ENCODE measurements around the gene SNAP47. TPM values are rescaled to one million over a fixed set of nuclear protein-coding genes. Genes with fewer than 3 reads are reported as not detected.

The SNAP47 gene
- polyA plus RNA-seq, 1 experiment = 44.8 TPM

GRCh38 chr1:227731696-227732585 lies 3.3 kb upstream of the SNAP47 start:
- Histone ChIP-seq H3K27ac (ENCODE audit: low read depth, low read length) (no peak overlapping the region), H3K9me3 (ENCODE audit: control insufficient read depth, insufficient read depth, low read length) (no peaks in the 10 kb centered on the region; the same call in 1 of the 2 replicates), H3K4me3 (ENCODE audit: low read depth, low read length) (no peak overlapping the region), H3K27me3 (ENCODE audit: control insufficient read depth, insufficient read depth, low read length) (no peaks in the 10 kb centered on the region)
- no peak for DNase-seq (ENCODE audit: low read depth, low spot score)
- CTCF ChIA-PET = interaction anchor here (3.8 kb wide), 1 partner anchor 222 kb away, joined by 22 read pairs; no protein-coding TSS in a partner anchor
- no peak for TF ChIP-seq CTCF (IDR thresholded peaks at IDR 0.05; ENCODE audit: low read depth, low read length)
- POLR2A ChIA-PET = interaction anchor here (0.6 kb wide), 1 partner anchor 294 kb away, joined by 3 read pairs; no protein-coding TSS in a partner anchor

- CTCF ChIA-PET = interaction anchor here (3.8 kb wide), 1 partner anchor 221 kb away, joined by 22 read pairs; no protein-coding TSS in a partner anchor
These were observed 2.5 kb upstream of the SNAP47 start for GRCh38 chr1:227732586-227733308.

GRCh38 chr1:227733309-227733705 lies 1.9 kb upstream of the SNAP47 start:
- ChIA-PET CTCF (no interaction called here), POLR2A (no interaction called here)
- Histone ChIP-seq H3K27me3 (ENCODE audit: control insufficient read depth, insufficient read depth, low read length) (no peaks in the 10 kb centered on the region), H3K27ac (ENCODE audit: low read depth, low read length) (no peak overlapping the region), H3K9me3 (ENCODE audit: control insufficient read depth, insufficient read depth, low read length) (no peaks in the 10 kb centered on the region; the same call in 1 of the 2 replicates), H3K4me3 (ENCODE audit: low read depth, low read length) (no peak overlapping the region)
- TF ChIP-seq CTCF (IDR thresholded peaks at IDR 0.05; ENCODE audit: low read depth, low read length) = no peak
- no peak for DNase-seq (ENCODE audit: low read depth, low spot score)

More at GRCh38 chr1:227732586-227733308, 2.5 kb upstream of the SNAP47 start:
- Histone ChIP-seq H3K27me3 (ENCODE audit: control insufficient read depth, insufficient read depth, low read length) (no peaks in the 10 kb centered on the region), H3K9me3 (ENCODE audit: control insufficient read depth, insufficient read depth, low read length) (no peaks in the 10 kb centered on the region; the same call in 1 of the 2 replicates), H3K4me3 (ENCODE audit: low read depth, low read length) (no peak overlapping the region), H3K27ac (ENCODE audit: low read depth, low read length) (no peak overlapping the region)
- no peak for TF ChIP-seq CTCF (IDR thresholded peaks at IDR 0.05; ENCODE audit: low read depth, low read length)
- POLR2A ChIA-PET = no interaction called here
- no peak for DNase-seq (ENCODE audit: low read depth, low spot score)

- CTCF ChIA-PET = no interaction called here
- H3K9me3 ChIP-seq (ENCODE audit: control insufficient read depth, insufficient read depth, low read length) = no peaks in the 10 kb centered on the region; the same call in 1 of the 2 replicates
- no peak overlapping the region for H3K27ac ChIP-seq (ENCODE audit: low read depth, low read length)
These were observed 1.3 kb upstream of the SNAP47 start for GRCh38 chr1:227733751-227734545.

More at GRCh38 chr1:227733751-227734545, 1.3 kb upstream of the SNAP47 start:
- no peak for DNase-seq (ENCODE audit: low read depth, low spot score)
- Histone ChIP-seq H3K27me3 (ENCODE audit: control insufficient read depth, insufficient read depth, low read length) (no peaks in the 10 kb centered on the region), H3K4me3 (ENCODE audit: low read depth, low read length) (peak overlapping the region; percentile 99)
- TF ChIP-seq CTCF (IDR thresholded peaks at IDR 0.05; ENCODE audit: low read depth, low read length) = no peak
- POLR2A ChIA-PET = interaction anchor here (0.7 to 0.9 kb wide), 2 partner anchors 42 to 368 kb away, joined by 3 to 15 read pairs; no protein-coding TSS in a partner anchor
